Measurements from ENCODE around the gene HIGD1C. TPM values are rescaled to one million over a fixed set of nuclear protein-coding genes. Genes with fewer than 3 reads are reported as not detected.

Gene HIGD1C
- polyA plus RNA-seq, 1 experiment, result not detected

GRCh38 chr12:50918584-50919316 lies 33.6 kb upstream of the HIGD1C start:
- Histone ChIP-seq H3K36me3 (ENCODE audit: control insufficient read depth, insufficient read depth, low read length) (no peaks in the 10 kb centered on the region), H3K27me3 (ENCODE audit: control insufficient read depth, insufficient read depth, low read length) (no peaks in the 10 kb centered on the region), H3K4me3 (ENCODE audit: low read depth, low read length) (no peak overlapping the region)
- CTCF ChIA-PET, result no interaction called here
- POLR2A ChIA-PET, result no interaction called here
- no peak for TF ChIP-seq CTCF (IDR thresholded peaks at IDR 0.05; ENCODE audit: insufficient read depth, low read depth, low read length)
- DNase-seq (ENCODE audit: low read depth), result no peak

- no peak for DNase-seq (ENCODE audit: low read depth)
- Histone ChIP-seq H3K27me3 (ENCODE audit: control insufficient read depth, insufficient read depth, low read length) (no peaks in the 10 kb centered on the region), H3K4me3 (ENCODE audit: low read depth, low read length) (no peak overlapping the region), H3K36me3 (ENCODE audit: control insufficient read depth, insufficient read depth, low read length) (no peaks in the 10 kb centered on the region)
- TF ChIP-seq CTCF (IDR thresholded peaks at IDR 0.05; ENCODE audit: insufficient read depth, low read depth, low read length), result no peak
- ChIA-PET POLR2A (interaction anchor here (0.6 kb wide), 1 partner anchor 12 kb away, joined by 3 read pairs; no protein-coding TSS in a partner anchor), CTCF (interaction anchor here (0.6 kb wide), 3 partner anchors 28 to 595 kb away, joined by 3 read pairs; no protein-coding TSS in a partner anchor)
Observed at GRCh38 chr12:50922820-50923219, 29.5 kb upstream of the HIGD1C start.

- no peak for DNase-seq (ENCODE audit: low read depth)
- POLR2A ChIA-PET, result no interaction called here
Observed at GRCh38 chr12:50923361-50924130, 28.8 kb upstream of the HIGD1C start.

GRCh38 chr12:50924131-50924438 lies 28.3 kb upstream of the HIGD1C start:
- no peak for DNase-seq (ENCODE audit: low read depth)
- POLR2A ChIA-PET, result no interaction called here
- Histone ChIP-seq H3K4me3 (ENCODE audit: low read depth, low read length) (peak overlapping the region; percentile 26), H3K27me3 (ENCODE audit: control insufficient read depth, insufficient read depth, low read length) (no peaks in the 10 kb centered on the region), H3K36me3 (ENCODE audit: control insufficient read depth, insufficient read depth, low read length) (no peaks in the 10 kb centered on the region)
- CTCF ChIA-PET, result interaction anchor here (0.7 kb wide), 1 partner anchor 99 kb away, joined by 3 read pairs; no protein-coding TSS in a partner anchor
- TF ChIP-seq CTCF (IDR thresholded peaks at IDR 0.05; ENCODE audit: insufficient read depth, low read depth, low read length), result no peak

More at GRCh38 chr12:50923361-50924130, 28.8 kb upstream of the HIGD1C start:
- Histone ChIP-seq H3K36me3 (ENCODE audit: control insufficient read depth, insufficient read depth, low read length) (no peaks in the 10 kb centered on the region), H3K27me3 (ENCODE audit: control insufficient read depth, insufficient read depth, low read length) (no peaks in the 10 kb centered on the region), H3K4me3 (ENCODE audit: low read depth, low read length) (peak overlapping the region; percentile 26)
- no peak for TF ChIP-seq CTCF (IDR thresholded peaks at IDR 0.05; ENCODE audit: insufficient read depth, low read depth, low read length)
- CTCF ChIA-PET, result interaction anchor here (0.6 to 0.7 kb wide), 3 partner anchors 58 to 596 kb away, joined by 3 read pairs; no protein-coding TSS in a partner anchor

All from BJ (cell line).